Measurements from ENCODE around the gene ANKS1B. TPM values are rescaled to one million over a fixed set of nuclear protein-coding genes. Genes with fewer than 3 reads are reported as not detected.

Gene ANKS1B
- total RNA-seq, 1 donor from 2014 or later = 0.46 TPM

DNA sequence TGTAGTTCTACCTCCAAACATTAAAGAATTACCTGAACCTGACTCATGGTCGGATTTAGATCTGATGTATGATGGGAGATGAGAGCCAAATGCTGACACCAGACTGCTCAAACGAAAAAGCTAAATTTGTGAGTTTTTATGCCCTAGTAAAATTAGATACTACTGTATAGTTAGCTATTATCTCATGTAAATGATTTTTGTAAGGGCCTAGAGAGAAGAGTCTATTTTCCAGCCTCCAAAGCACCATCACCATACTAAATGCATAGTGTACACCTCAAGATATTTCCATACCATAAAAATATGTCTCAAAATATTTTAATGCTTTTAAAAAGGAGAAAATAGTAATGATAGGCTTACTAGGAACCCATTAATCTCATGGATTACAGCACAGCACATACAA is 18.3 kb downstream of the ANKS1B start:
- no peak overlapping the region for H3K4me3 ChIP-seq (ENCODE audit: low read depth, low read length)
- DNase-seq (ENCODE audit: low read depth) = no peak
- TF ChIP-seq, protein P1, sequence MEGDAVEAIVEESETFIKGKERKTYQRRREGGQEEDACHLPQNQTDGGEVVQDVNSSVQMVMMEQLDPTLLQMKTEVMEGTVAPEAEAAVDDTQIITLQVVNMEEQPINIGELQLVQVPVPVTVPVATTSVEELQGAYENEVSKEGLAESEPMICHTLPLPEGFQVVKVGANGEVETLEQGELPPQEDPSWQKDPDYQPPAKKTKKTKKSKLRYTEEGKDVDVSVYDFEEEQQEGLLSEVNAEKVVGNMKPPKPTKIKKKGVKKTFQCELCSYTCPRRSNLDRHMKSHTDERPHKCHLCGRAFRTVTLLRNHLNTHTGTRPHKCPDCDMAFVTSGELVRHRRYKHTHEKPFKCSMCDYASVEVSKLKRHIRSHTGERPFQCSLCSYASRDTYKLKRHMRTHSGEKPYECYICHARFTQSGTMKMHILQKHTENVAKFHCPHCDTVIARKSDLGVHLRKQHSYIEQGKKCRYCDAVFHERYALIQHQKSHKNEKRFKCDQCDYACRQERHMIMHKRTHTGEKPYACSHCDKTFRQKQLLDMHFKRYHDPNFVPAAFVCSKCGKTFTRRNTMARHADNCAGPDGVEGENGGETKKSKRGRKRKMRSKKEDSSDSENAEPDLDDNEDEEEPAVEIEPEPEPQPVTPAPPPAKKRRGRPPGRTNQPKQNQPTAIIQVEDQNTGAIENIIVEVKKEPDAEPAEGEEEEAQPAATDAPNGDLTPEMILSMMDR (conservative IDR thresholded peaks at IDR 0.05; ENCODE audit: low read depth, low read length) = no peak

DNA sequence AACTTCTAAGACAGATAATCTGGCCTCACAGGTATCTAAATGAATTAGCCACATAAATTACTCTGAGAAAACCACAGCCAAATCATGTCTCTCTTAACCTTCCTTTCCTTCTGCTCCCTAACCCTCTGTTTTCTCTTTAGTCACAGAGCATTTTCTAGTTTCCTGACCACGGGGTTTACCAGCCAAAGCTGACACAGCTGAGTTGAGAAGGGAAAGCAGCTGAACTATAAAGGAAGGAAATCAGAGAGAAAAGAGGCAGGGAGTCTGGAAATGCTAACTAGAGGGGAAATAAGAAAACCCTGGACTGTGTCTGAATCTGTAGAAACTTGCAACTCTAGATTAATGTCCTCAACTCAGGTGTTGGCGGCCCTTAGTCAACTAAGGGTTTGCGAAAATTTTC is 24.4 kb downstream of the ANKS1B start:
- DNase-seq (ENCODE audit: low read depth) = no peak

GRCh38 chr12:99959549-99960170 is 25.1 kb downstream of the ANKS1B start:
- TF ChIP-seq, protein P1 (conservative IDR thresholded peaks at IDR 0.05; ENCODE audit: low read depth, low read length) = no peak
- DNase-seq (ENCODE audit: low read depth) = no peak
- no peak overlapping the region for H3K4me3 ChIP-seq (ENCODE audit: low read depth, low read length)

More for the DNA sequence above, 24.4 kb downstream of the ANKS1B start:
- TF ChIP-seq, protein P1 (conservative IDR thresholded peaks at IDR 0.05; ENCODE audit: low read depth, low read length) = no peak
- no peak overlapping the region for H3K4me3 ChIP-seq (ENCODE audit: low read depth, low read length)

DNA sequence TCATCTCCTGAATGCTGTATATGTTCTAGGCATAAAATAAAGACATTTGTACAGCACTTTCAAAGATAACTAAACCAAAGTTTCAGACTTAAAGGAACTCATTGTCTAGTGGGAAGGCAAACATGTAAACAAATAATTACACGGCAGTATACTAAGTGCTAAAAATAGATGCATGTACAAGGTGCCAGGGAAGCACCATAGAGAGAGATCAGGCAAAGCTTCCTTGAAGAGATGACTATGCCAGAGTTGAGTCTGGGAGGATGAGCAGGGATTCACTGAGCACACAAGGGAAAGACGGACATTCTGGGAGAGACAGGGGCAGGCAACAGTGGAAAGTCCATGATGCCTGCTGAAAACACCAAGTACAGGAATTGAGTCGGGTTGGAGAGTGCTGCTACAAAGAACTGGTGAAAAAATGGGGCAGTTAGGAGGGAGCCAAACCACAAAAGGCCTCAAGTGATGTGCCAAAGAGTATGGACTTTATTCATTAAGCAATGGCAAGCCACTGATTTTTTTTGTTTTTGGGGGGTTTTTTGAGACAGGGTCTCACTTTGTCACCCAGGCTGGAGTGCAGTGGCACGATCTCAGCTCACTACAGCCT is 26.8 kb downstream of the ANKS1B start:
- no peak overlapping the region for H3K4me3 ChIP-seq (ENCODE audit: low read depth, low read length)
- TF ChIP-seq, protein P1 (conservative IDR thresholded peaks at IDR 0.05; ENCODE audit: low read depth, low read length) = no peak
- no peak for DNase-seq (ENCODE audit: low read depth)

DNA sequence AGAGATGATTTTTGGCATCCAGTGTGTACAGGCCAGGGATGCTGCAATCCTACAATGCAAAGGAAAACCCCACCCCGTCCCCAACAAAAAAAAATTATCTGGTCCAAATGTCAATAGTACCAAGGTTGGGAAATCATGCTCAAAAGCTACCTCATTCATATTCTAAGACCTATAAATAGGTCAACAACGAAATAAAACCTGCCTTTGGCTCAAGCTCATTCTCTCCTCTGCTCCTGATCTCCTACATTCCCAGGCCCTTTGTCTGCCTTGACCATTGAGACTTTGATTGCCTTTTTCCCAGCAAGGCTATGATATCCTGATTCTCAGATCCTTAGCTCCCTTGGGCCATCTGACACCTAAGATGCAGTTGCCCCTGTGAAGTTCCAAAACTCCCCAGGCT is 30.0 kb downstream of the ANKS1B start:
- TF ChIP-seq, protein P1 (conservative IDR thresholded peaks at IDR 0.05; ENCODE audit: low read depth, low read length) = no peak
- no peak overlapping the region for H3K4me3 ChIP-seq (ENCODE audit: low read depth, low read length)
- no peak for DNase-seq (ENCODE audit: low read depth)

- no peak for DNase-seq (ENCODE audit: low read depth)
- TF ChIP-seq, protein P1 (conservative IDR thresholded peaks at IDR 0.05; ENCODE audit: low read depth, low read length) = no peak
- H3K4me3 ChIP-seq (ENCODE audit: low read depth, low read length) = no peak overlapping the region
Observed at GRCh38 chr12:99948370-99948769, 36.4 kb downstream of the ANKS1B start.

- TF ChIP-seq, protein P1 (conservative IDR thresholded peaks at IDR 0.05; ENCODE audit: low read depth, low read length) = no peak
- DNase-seq (ENCODE audit: low read depth) = no peak
- H3K4me3 ChIP-seq (ENCODE audit: low read depth, low read length) = no peak overlapping the region
Observed at GRCh38 chr12:99946131-99946530, 38.6 kb downstream of the ANKS1B start.
